DMS153 (cell line): ENCODE measurements around the gene B3GNT9.
A peak's percentile ranks its signal among the peaks of the same experiment; 100 is the strongest.

Source experiments
- DNase-seq: peaks from one replicate; lab custom pipeline; 2025; lab: John Stamatoyannopoulos, UW

Gene B3GNT9

GRCh38 chr16:67112591-67113399 lies 38.0 kb downstream of the B3GNT9 start:
- DNase-seq: no peak

GRCh38 chr16:67111951-67112444 lies 38.8 kb downstream of the B3GNT9 start:
- no peak for DNase-seq

- DNase-seq: peak; percentile 79
Observed at GRCh38 chr16:67109407-67110135, 41.2 kb downstream of the B3GNT9 start, which contains the start of gene PHAF1. PHAF1 (plus strand) TSS chr16:67109941; CDS start chr16:67110176, 235 bp downstream.

- no peak for DNase-seq
Observed at GRCh38 chr16:67108931-67109406, 41.8 kb downstream of the B3GNT9 start.

GRCh38 chr16:67108489-67108888 lies 42.3 kb downstream of the B3GNT9 start:
- DNase-seq: no peak

- no peak for DNase-seq
Observed at GRCh38 chr16:67105881-67106280, 44.9 kb downstream of the B3GNT9 start.

- no peak for DNase-seq
Observed at GRCh38 chr16:67105246-67105645, 45.6 kb downstream of the B3GNT9 start.

GRCh38 chr16:67104845-67105244 lies 46.0 kb downstream of the B3GNT9 start:
- DNase-seq: peak; percentile 48

- DNase-seq: peak; percentile 3
Observed at GRCh38 chr16:67104061-67104460, 46.7 kb downstream of the B3GNT9 start.

GRCh38 chr16:67101311-67102082 lies 49.3 kb downstream of the B3GNT9 start:
- no peak for DNase-seq

- DNase-seq: no peak
Observed at GRCh38 chr16:67100569-67101310, 50.1 kb downstream of the B3GNT9 start.

- no peak for DNase-seq
Observed at GRCh38 chr16:67098599-67098998, 52.2 kb downstream of the B3GNT9 start.
